Measurements from ENCODE around the gene DOP1A.

The DOP1A gene

DNA sequence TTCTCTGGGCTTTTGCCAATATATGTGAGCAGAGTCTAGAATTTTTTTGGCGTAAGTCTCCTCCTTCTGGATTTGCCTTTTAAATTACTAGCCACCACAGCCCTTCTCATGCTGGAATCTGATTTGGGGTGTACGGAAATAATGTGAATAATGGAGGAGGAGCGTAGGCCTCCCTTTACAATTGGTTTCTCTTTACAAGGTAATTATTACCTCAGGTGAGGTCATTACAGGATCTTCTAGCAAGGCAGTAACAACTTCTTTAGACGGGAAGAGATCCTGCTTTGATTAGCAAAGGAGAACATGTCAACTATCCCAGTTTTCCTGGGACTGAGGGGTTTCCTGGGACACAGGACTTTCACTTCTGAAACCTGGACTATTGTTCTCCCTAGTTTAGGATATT, 134.6 kb downstream of the DOP1A start:
- no peak for DNase-seq

DNA sequence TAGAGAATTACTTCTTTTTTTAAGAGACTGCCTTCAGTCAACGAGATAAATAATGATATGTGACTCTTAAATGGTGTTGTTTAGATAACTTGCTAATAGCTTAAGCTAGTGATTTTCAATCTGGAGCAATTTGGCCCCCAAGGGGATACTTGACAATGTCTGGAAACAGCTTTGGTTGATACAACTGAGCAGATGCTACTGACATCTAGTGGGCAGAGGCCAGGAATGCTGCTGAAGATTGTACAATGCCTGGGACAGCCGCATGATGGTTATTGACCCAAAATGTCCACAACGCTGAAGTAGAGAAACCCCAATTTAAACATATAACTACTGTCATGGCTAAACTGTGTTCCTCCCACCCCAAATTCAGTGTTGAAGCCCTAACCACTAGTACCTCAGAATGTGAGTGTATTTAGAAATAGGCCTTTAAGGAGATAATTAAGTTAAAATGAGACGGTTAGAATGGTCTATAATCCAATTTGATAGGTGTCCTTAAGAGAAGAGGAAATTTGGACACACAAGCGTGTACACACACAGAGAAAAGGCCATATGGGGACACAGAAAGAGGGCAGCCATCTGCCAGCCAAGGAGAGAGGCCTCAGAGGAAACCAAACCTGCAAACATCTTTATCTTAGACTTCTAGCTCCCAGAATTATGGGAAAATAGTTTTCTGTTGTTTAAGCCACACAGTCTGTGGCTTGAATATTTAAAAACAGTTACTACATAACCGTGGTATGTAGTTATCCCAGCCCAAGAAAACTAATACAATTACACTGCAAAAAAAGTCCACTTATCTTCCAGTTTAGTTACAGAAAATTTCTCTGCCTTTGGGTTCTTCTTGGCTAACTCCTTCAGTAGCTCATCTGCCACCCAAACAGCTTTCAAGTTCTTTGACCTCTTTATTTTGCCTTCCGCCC, 147.9 kb downstream of the DOP1A start:
- DNase-seq, result no peak

- DNase-seq, result no peak
Measured at GRCh38 chr6:83216806-83217205, 149.3 kb downstream of the DOP1A start.

Measured in activated CD4-positive, CD25-positive, alpha-beta regulatory T cell treated with anti-CD3 and anti-CD28 coated beads, Interleukin-2, amount 50 U/mL, for 72 hours (primary cell).